EL (cell line): ENCODE measurements around the gene SEMA6C.

Experiments used
- DNase-seq: peaks from one replicate; pipeline ENCODE4 v3.0.0-alpha.2; 2016

SEMA6C gene

DNA sequence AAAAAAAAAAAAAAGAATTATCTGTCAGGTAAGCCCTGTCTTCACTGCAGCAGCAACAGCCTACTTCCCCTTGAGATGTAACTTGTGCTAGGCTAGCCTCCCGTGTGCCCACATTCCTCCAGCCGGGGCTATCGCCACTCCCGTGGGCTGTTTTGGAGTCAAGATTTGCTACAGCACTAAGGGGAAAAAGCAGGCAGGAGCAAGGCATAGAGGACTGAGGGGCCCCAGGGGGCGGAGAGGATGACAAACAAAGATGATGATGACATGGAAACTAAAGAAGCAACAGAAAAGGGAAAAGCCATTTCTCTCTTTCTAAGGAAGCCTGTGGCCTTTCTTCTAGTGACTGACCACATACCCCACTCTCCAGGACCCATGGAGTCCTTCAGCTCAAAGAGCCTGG is 11.9 kb upstream of the SEMA6C start:
- no peak for DNase-seq

DNA sequence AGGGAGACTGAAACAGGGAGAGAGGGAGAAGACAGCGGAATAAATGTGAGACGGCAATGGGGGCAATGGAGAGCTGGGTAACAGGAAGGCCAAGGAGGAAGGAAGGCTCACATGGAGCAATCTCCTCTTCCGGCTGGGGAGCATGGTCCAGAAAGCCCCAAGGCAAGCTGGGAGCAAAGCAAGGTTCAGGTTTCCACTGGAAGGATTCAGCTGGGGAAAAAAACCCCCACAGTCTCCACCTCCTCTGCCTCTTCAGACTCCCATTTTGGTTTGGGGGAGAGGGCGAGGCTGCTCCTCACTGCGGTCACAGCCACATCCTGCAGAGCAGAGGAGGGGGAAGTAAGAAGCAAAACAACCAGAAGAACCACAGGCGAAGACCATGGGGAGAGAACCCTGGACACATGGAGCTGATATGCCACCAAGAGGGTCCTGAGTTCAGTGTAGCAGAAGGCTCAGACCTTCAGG is 10.7 kb upstream of the SEMA6C start:
- no peak for DNase-seq

DNA sequence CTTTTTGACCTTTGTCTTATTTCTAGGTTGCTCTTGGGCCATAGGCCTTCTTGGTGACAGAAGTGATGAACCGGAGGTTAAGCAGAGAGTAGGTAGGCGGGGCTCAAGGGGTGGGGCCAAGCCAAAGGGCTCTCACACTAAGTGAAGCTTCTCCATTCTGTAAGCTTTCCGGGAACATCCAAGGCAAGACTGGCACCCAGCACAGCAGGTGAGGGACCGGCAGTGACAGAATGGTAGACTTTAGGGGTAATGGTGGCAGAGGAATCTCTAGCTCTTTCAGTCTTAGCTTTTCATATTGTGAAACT is 10.0 kb upstream of the SEMA6C start, which contains the start of gene TNFAIP8L2:
TNFAIP8L2 (plus strand) TSS at position 135 of the 305 bp plus-strand sequence. CDS start 2,049 bp downstream, outside the sequence.
- DNase-seq = no peak

DNA sequence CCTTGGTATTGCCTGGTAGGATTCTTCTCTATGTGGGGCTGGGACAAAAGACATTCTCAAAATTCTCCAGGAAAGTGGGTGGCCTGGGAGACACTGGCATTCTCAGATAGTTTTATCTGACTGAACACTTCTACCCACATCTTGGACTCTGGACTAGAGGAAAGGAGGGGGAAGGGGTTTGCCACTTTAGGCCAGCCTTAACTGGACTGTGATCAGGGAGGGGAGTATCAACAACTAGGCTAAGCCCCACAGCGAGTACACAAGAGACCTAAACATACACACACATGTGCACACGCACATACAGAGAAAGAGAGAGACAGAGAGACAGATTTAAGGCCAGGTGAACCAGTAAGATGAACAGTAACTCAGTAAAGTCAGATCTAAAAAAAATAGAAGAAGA is 1.2 kb upstream of the SEMA6C start:
- no peak for DNase-seq

DNA sequence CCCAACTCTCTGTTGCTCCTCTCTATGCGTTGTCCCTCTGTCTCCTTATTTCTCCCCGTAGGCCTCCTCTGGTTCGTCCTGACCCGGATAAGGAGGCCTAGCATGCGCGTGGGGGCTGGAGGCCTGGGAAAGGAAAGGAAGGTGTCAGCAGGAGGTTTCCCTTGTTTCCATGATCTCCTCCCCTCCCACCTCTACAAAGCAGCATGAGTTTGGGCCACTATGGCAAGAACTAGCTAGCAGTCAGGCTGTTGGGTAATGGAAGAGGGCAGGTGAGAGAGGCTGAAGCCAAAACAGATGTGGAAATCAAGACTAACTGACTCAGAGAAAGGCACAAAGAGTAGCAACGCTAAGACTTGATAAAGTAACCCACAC is 687 bp upstream of the SEMA6C start:
- DNase-seq = no peak

DNA sequence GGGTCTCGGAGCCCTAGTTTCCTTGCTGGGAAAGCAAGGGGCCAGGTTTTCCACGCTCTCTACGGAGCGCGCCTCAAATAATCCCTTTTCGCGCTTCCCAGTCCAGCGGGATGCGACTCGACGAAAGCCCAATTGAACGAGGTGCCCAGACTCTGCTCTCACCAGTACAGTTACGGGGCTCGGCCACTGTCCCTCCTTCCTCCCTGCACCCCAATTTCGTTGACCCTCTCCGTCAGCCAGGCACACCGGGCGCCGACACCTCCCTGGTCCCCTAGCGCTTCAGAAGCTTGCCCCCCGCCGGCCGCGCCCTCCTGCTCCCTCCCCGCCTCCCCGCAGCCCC is 389 bp downstream of the SEMA6C start:
- DNase-seq = peak; percentile 18

DNA sequence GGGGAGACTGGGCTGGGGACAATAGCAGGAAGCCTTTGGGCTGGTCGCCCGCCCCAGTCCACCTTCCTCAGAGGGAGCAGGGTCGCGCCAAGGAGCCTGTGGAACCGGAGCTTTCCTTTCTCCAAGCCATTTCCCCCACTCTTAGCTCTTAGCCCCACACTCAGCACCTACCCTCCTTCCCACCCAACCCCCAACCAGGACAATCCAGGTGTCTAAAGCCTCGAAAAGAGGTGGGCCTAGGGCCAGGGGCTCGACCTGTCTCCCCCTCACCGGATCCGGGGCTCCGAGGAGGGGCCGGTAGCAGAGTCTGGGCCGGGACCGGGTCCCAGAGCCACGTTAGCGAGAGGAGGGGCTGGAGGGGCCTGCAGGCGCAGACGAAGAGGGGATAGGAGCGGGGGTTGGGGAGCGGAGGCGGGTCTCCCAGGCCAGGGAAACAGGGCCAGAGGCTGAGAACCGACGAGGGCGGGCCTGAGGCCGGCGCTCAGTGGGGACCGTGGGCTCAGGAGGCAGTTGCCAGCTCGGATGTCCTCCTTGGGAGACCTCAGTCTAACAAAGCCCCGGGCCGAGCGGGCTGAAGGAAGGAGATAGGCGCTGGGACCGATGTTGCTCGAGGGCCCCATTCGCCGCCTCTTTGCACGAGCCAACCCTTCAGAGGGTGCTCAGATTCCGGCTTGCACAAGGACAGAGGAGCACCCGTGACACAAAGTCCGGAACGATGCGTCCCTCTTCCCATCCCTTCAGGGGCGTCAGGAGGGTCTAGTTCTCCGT is 943 bp downstream of the SEMA6C start:
- DNase-seq = peak; percentile 21

DNA sequence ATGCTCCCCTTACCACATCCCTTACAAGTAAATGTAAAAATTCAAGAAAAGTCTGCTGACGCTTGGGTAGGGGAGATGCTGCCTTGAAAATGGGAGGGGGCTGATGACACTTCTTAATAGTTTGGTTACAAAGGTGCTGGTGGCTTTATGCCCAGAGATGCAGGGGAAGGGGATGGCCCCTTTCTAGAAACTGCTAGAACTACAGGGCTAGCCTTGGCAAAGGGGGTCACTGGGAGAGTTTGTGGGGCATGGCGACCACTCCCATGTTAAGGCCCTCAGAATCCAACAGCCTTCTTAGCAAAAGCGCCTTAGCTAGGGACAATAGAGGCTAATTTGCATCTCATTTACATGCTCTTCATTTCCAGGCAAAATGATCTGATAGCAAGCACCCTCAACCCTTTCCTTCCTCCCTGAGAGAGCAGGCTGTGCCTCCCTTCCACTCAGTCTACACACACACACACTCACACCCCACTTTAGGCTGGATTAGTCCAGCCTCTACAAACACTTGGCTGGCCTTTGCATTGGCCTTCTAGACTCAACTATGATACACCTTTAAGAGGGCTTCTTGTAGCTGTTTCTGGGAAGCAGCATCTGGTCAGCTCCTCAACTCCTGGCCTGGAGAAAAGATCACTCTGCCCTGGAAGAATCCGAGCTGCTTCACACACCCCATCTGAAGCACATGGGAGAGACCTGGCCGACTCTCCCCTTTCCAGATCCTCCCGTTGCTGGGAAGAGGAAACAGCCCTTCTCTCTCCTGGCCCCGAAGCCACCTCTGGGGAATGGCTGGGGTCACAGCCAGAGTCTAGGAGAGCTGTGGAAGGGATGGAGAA is 1.7 kb downstream of the SEMA6C start:
- no peak for DNase-seq

DNA sequence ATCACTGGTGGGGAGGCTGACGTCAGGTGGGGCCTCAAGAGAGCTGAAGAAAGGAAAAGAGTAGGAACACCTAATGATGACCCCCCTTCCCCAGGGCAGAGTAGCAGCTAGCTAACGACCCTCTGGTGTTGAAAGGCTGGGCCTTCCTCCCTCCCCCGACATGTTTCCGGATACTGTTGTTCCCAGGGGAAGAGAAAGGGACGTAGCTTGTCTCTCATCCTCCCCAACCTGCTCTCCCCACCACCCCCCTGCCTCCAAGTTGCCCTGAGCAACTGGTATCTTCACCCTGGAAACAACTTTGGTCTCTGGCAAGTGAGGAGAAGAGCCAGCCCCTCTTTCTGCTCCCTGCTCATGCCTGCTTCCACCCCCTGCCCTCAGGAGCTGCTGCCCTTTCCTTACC is 2.4 kb downstream of the SEMA6C start:
- no peak for DNase-seq

DNA sequence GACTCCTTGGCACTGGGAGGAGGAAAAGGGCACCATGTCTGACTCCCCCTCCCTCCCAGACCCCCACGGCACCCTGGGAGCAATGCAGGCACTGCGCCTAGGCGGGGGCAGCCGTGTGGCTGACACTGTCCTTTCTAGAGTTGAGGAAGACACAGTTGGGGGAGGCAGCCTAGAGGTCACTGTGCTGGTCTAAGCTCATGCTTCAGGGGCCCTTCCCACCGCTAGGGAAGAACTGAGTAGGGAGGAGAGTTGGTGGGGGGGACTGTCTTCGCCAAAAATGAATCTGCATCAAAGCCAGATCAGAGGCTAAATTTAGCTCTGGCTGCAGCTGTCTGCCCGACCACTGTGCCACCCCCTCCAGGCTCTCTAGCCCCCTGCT is 3.4 kb downstream of the SEMA6C start:
- DNase-seq = no peak

DNA sequence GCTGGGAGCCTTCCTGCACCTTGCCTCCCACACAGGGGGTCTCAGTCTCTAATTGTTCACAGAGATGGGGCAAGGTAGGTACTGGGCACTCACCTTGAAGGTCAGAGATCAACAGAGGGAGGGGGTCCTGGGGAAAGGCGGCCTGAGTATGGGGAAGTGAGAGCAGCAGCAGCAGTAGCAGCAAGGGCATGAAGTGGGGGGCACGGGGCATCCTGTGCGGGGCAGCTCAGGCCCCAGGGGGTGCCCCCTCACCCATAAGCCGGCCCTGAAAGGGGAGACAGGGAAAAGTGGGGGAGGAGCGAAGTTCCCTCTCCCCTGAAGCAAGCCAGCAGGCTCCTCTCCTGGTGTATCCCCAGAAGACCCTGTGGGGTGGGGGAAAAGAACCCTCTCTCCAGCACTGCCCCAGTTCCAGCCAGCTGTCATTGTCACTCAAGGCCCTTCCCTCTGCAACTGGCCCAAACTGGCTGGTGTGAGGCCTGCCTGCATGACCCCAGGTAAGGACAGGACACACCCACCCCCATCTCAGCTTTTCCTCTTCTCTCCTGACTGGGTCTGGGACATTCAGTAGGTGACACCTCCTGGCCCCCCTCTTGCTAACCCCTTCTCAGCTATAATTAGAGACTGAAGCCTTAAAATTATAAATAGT is 3.9 kb downstream of the SEMA6C start:
- DNase-seq = no peak

DNA sequence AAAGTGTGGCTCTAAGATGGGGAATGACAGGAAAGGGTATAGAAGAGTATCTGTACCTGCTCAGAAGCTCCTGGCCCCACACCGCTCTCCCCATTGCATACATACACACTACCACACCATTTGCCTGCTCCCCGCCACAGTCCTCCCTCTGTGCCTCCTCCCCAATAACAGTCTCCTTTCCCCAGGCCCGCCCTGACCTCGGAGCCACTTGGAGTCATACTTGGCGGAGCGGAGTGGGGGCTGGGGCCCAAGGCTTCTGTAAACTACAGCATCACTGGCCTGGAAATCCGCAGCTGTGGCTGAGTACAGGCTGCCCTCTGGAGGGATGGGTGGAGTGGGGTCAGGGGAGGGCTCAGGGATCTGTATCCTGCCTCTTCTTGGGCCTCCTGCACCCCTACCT is 8.6 kb downstream of the SEMA6C start:
- no peak for DNase-seq

DNA sequence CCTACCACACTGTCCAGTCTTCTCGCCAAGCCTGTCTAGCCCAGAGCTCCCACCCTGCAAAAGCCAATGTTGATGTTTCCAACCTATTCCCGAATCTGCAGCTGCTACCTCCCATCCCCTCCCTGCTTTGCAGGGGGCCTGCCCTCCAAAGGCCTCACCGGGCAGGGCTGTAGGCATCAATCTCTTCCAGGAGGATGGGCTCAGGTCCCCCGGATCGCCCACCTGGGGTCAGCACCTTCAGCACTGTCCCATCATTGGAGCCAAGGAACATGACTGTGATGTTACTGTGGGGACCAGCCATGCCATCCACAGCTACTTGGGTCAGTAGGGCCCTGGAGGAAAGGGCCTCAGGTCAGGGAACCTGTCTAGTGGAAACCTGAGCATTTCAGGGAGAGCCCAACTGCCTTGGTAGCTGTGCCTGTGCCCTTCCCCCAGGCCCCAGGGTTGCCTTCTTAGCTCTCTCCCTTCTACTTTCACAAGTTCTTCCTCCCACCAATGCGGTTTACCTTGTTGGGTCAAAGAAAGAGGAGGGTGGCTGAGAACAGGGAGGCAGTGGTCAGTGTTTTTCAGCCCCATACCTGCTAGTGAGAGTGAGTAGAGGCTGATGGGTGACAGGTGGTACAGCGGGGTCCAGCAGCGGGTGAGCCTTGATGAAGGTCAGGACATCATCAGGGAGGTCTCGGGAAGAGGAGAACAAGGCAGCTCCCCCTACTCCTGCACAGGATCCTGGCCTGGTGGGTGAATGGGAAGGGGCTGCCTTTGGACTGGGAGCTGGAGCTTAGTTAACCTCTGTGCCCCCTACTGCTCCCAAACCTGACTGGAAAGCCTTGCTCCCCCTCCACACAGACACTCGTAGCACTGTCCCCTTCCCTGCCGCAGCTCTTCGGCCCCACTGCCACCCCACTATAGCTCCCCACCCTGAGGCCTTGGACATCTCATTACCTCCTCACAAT is 10.7 kb downstream of the SEMA6C start:
- DNase-seq = no peak

DNA sequence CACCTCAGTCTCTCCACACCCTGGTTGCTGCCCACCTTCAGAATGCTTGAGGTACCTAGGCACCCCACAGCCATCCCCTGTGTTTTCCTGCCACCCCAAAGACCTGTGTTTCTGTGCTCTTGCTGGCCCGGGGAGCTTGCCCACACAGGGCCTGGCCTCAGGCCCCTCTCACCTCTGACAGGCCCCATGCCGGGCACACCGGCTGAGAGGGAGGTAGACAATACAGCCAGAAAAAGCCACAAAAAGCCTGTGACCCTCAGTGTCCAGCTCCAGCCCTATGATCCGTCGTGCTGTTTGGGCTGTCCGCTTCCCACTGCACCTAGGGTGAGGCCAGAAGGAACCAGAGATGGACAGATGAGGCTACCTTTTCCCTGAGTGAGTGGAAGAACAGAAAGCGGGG is 11.4 kb downstream of the SEMA6C start:
- no peak for DNase-seq

DNA sequence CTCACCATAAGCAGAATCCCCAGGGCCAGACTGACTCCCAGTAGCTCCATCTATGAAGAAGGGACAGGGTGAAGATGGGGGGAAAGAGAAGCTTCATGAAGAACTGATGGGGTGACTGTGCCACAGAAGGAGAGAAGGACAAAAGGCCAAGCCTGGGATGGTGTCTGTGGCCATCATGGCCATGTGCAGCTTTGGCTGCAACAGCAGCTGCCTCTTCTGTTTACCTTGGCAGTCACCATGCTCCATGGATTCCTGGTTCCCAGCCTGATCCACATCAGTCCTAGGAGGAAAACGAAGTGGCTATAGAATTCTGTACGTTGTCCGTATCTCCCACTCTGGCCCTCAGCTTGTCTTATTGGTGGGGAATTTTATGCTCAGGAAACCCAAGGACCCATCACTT is 12.0 kb downstream of the SEMA6C start:
- no peak for DNase-seq

DNA sequence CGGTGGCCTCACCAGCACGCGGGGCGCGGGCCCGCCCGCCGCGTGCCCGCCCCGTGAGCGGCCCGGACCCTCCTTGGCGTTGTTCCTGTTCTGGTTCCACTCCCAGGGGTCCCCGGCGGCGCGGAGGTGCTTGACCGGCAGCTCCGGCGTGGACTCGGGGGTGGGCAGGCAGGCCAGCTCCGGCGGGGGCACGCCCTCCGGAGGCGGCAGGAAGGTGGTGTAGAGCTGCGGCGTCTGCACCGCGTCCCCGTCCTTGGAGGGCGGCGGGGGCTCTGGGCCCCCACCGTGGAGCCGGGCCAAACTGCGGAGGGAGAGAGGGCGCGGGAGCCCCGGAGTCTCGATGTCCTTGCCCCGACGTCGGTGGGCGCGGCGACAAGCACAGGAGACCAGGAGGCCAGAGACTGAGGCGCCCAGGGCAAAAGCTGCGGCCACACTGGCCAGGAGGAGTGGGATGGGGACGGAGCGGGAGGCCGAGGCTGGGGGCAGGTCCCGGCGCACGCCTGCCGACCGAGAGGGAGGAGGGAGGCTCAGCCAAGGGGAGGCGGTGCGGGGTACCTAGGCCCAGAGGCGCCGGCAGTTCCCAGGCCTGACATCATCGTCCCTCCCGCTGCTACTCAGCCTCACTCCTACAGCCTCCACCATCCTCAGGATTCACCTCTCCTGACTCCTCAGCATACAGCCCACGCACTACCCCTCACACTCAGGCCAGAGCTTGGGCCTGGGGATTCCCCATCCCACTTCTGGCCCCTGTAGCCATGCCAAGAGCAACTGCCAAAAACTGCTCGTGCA is 13.2 kb downstream of the SEMA6C start:
- DNase-seq = no peak

DNA sequence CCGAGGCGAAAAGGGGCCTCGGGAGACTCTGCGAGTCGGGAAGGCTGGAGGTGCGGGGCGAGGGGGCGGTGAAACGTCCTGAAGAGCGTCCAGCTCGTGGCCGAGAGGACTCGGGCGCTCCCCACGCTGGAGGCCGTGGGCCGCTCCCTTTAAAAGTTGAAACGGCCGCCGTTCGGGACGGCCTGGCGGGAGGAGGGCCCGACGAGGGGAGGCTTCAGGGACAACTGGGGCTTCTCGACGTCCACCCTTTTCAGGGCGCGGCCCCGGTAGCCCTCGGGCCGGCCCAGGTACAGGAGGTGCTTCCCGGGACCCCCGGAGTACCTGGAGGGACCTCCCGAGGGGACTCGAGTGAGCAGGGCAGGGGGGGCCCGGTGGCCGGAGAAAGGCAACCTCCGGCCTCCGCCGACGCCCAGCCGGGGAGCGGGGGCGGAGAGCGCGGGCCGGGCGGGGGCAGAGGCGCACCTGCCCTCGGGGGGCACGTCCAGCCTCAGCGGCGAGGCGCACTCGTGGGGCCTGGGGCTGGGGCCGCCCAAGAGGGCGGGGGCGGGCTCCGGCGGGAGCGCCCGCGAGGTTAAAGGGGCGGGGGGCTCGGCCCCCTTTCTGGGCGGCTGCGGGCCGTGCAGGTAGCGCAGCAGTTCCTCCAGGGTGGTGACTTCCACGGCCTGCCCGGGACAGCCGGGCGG is 14.0 kb downstream of the SEMA6C start:
- no peak for DNase-seq

DNA sequence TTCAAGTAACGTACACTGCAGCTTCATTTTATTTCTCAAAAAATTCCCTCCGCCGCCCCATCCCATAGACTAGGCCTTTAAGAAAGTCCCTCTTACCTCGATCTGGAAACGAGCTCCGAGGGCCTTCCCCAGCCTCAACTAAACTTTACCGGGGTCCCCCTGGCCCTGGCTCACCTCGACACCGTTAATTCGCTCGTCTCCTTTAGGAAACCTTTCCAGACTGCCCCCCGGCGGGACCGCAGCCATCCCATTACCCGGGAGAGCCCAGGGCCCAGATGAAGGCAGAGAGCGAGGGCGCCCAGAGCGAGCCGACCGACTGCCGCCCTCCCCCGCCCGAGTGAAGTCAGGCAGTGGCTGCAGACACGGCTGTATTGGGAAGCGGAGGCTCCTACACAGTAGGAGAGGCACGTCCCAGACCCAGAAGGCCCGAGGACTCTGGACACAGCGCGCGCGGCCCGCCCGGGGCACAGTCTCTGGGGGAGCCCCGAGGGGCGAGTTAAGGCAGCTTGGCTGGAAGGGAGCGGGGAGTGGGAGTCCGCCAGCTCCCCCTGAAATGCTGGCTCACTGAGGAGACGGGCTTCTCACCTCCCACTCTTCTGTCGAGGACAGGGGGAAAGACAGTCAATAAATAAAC is 14.6 kb downstream of the SEMA6C start:
- no peak for DNase-seq

DNA sequence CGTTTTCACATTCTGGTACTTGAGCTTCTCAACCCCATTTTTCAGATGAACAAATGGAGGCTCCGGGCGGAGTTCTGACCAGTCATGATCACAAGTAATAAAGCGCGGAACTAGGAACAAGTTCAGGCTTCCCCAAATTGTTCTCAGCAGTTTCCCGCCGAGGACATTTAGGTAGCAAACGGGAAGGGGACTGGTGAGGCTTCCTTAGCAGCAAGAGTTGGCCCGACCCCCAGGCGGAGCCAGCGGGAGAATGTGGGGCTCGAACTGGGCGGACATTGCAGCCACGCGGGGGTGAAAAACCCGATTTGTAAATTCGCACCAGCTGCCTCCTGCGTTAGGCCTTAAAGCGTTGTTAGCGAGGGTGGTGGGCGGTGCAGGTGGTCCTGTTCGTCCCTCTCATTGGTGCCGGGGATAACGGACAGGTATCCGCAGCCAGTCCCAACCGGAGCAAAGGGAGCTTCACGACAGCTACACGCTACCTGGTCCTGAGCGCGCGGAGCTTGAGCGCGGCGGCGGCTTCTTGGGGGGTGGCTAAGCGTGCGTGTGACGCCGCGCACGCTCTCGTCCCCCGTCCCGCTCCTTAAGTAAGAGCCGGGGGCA is 15.3 kb downstream of the SEMA6C start:
- peak; percentile 78 for DNase-seq

DNA sequence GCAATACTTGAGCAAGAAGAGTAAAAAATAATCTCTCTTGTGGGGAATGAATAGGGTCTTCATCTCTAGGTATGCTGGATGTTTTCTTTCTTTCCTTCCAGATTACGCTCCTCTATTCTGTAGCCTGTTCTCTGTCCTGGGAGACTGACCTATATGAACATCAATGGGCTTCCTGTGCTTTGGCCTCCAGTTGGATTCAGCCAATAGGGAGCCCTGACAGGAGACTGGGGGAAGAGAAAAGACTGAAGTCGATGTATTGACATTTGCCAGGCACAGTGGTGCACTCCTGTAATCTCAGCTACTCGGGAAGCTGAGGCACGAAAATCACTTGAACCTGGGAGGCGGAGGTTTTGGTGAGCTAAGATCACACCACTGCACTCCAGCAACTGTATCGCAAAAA is 17.6 kb downstream of the SEMA6C start:
- DNase-seq = no peak
